Fibroblast of gingiva (primary cell): Measurements from ENCODE around the gene EXOC8.

Experiments used
- DNase-seq: peaks from one replicate; pipeline ENCODE4 v3.0.0-alpha.2; 2011; ENCODE audit warnings: low read depth

The EXOC8 gene

DNA sequence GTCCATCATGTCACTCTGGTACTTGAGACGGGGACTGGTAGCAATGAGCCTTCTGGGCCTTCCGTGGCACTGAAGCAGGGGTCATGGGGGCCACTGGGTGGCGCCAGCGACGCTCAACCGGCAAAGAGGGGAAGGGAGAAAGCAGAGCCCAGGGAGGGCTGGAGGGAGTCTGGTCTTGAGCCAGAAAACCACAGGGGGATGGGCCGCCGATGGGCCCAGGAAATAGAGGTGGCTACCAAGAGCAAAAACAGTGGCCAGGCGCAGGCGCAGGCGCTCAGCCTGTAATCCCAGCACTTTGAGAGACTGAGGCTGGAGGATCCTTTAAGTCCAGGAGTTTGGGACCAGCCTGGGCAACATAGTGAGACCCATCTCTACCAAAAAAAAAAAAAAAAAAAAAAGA, 21.8 kb downstream of the EXOC8 start:
- DNase-seq: no peak

DNA sequence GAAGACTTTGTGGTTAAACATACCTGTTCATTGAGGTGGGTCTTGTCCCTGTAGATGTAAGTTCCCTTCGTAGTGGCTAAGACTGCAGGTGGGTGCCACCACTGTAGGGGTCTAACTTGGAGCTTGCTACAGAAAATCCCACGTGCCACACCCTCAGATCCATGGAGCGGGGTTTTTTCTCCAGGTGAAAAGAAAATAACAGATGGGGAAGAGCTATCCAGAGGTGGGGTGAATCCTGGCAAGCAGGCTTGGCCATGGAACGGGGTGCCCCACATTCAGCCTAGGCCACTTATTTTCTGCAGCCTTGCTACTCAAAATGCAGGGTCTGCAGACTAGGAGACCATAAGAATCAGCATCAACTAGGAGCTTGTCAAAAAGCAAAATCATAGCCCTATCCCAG, 24.0 kb downstream of the EXOC8 start:
- DNase-seq: no peak

DNA sequence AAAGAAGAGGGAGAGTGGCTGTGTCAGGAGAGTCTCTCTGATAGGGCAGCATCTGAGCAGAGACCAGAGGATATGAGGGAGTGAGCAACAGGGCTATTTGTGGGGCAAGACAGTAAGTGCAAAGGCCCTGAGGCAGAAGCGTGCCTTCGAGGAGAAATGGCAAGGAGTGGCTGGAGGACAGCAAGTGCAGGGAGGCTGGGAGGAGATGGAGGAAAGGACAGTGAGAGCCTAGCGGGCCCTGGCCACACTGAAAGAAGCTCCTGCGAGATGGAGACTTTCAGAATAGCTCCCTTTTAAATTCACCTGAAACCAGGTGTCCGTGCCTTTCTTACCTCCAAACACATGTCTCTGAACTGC, 25.2 kb downstream of the EXOC8 start:
- DNase-seq: no peak

DNA sequence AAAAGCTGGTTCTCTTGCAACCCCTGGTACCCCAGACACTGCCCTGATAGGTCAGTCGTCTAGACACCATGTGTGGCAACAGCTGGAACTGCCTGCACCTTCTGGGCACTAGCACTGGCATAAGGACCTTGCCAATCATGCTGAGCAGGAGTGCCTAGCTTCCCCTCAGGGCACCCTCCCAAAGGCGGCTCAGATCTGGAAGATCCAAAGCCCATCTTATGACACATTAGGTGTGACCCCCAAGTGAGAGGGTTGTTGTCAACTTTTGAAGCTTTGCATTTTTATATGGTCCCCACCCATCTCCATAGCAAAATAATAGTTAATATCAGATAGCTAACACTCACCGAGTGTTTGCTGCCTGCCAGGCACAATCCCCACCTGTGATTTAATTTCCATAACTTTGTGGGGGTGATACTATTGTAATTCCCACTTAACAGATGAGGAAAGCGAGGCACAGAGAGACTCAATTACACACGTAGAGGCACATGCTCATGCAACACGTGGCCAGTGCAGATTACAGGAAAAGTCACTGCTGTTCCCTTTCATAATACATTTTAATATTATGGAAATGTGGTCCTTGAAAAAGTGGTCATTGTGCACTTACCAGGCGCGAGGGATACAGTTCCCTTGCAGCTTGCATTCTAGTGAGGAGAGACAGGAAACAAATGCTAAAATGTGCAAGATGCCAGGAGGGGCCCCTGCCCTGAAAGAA, 25.8 kb downstream of the EXOC8 start:
- no peak for DNase-seq

DNA sequence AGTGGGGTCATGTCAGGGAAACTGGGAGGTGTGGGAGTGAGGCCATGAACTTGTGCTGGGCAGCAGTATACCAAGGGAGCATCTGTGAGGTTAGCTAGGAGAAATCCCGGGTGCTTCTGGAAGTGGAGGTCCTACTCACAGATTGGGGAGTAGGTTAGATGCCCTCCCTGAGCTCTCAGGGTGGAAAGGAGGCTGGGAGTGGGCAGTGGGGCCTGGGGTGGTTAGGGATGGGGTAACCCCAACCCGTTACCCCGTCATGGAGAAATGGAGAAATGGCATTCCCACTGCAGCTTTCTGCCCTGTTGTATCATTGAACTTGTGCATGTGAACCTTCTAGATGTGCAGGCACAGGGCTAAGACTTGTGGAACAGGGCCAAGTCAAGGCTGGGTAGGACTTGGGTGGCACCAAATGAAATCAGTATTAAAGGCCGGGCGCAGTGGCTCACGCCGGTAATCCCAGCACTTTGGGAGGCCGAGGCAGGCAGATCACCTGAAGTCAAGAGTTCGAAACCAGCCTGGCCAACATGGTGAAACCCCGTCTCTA, 27.2 kb downstream of the EXOC8 start:
- DNase-seq: no peak

DNA sequence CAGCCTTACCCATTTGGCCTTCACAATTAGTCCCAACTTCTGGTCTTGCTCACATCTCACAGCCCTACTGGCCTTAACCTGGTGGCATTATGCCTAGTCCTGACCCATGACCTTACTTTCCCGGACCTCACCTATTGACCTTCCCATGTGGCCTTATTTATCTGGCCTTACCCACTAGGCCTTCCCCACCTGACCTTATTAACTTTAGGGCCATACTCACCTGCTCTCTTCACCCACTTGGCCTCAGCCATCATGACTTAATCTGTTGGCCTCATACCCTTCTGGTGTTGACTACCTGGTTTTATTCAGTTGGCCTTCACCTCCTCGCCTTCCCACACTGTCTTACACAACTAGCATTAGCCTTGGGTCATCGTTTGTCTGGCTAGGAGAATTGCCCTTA, 35.7 kb downstream of the EXOC8 start:
- no peak for DNase-seq

DNA sequence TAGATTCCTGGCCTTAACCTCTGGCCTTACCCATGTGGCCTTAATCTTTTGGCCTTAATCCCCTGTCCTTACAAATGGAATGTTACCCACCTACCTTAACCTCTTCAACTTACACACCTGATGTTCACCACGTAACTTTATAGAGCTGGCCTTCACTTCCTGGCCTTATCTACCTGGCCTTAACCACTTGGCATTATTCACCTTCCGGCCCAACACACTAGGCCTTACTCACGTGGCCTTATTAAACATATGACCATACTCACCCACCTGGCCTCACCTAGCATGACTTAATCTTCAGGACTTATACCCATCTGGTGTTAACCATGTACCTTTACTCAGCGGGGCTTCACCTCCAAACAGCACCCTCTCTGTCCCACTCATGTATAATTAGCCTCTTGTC, 41.7 kb downstream of the EXOC8 start:
- DNase-seq: no peak

DNA sequence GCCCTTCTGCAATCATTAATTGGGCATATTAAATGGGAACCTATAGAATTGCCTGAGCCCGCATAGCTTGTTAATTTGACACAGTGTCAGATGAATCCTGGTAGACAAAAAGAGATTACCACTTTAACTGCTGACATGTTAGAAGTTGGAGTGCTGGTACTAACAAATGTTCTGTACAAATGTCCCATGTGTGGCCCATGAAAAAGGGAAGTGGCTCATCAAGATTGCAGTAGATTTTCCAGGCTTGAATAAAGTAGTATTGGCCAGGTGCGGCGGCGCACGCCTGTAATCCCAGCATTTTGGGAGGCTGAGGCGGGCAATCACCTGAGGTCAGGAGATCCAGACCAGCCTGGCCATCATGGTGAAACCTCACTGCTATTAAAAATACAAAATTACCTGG, 51.0 kb downstream of the EXOC8 start:
- no peak for DNase-seq

DNA sequence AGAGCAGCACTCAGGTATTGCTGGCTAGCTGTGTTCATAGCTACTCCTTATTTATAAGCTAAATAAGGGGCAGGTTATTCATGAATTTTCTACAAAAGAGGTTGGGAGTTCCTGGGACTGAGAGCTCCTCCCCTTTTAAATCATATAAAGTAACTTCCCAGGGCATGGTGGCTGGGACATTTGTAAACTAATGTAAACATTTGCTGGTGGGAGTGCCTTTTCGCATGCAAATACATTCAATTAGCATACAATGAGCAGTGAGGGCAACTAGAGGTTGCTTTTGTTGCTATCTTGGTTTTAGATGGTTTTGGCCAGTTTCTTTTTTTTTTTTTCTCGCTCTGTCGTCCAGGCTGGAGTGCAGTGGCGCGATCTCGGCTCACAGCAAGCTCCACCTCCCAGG, 53.2 kb downstream of the EXOC8 start:
- DNase-seq: no peak
